Glomerular visceral epithelial cell (primary cell): ENCODE measurements around the gene FGF16.
"Not testable (repeated sequence)": the region's sequence is repeated elsewhere in the genome, so short reads cannot be mapped to it uniquely, and the experiment has no call there.

Experiments
- DNase-seq: peaks from one replicate; pipeline ENCODE4 v3.0.0-alpha.2; 2016; ENCODE audit errors: extremely low spot score

Gene FGF16

GRCh38 chrX:77447653-77448569, 722 bp downstream of the FGF16 start:
- no peak for DNase-seq

- no peak for DNase-seq
These were observed 3.2 kb downstream of the FGF16 start for GRCh38 chrX:77450415-77450814.

GRCh38 chrX:77450996-77451395, 3.8 kb downstream of the FGF16 start:
- peak; percentile 4 for DNase-seq

- no peak for DNase-seq
These were observed 6.0 kb downstream of the FGF16 start for GRCh38 chrX:77453190-77453589.

- DNase-seq, result no peak
These were observed 8.2 kb downstream of the FGF16 start for GRCh38 chrX:77455437-77455836.

- DNase-seq, result no peak
These were observed 36.9 kb downstream of the FGF16 start for GRCh38 chrX:77484045-77484444.

- peak; percentile 36 for DNase-seq
These were observed 46.7 kb downstream of the FGF16 start for GRCh38 chrX:77493677-77494553.

- DNase-seq, result not testable (repeated sequence)
These were observed 53.0 kb downstream of the FGF16 start for GRCh38 chrX:77500164-77500563.

- DNase-seq, result no peak
These were observed 55.8 kb downstream of the FGF16 start for GRCh38 chrX:77502951-77503525.

- no peak for DNase-seq
These were observed 58.0 kb downstream of the FGF16 start for GRCh38 chrX:77505227-77505626.
